ENCODE measurements around the gene PRIM2.
"Not testable (repeated sequence)": the region's sequence is repeated elsewhere in the genome, so short reads cannot be mapped to it uniquely, and the experiment has no call there.

The PRIM2 gene

GRCh38 chr6:57342148-57342669, 24.8 kb downstream of the PRIM2 start:
- no peak overlapping the region for H3K9ac ChIP-seq (ENCODE audit: low read depth, low read length)
- H3K27me3 ChIP-seq (ENCODE audit: control insufficient read depth, insufficient read depth, low read length): no peaks in the 10 kb centered on the region
- no peak overlapping the region for H3K4me3 ChIP-seq (ENCODE audit: low read depth, low read length)
- H3K9me3 ChIP-seq (ENCODE audit: control insufficient read depth, insufficient read depth, low read length): no peaks in the 10 kb centered on the region
- H3K4me1 ChIP-seq (ENCODE audit: control insufficient read depth, insufficient read depth, low read length): peaks cover 2% of the 10 kb centered on the region
- no peaks in the 10 kb centered on the region for H3K36me3 ChIP-seq (ENCODE audit: control insufficient read depth, insufficient read depth, low read length)

GRCh38 chr6:57343342-57343741, 25.9 kb downstream of the PRIM2 start:
- not testable (repeated sequence) for H3K9ac ChIP-seq (ENCODE audit: low read depth, low read length); H3K4me3 ChIP-seq (ENCODE audit: low read depth, low read length); H3K4me1 ChIP-seq (ENCODE audit: control insufficient read depth, insufficient read depth, low read length); H3K36me3 ChIP-seq (ENCODE audit: control insufficient read depth, insufficient read depth, low read length); H3K27me3 ChIP-seq (ENCODE audit: control insufficient read depth, insufficient read depth, low read length); H3K9me3 ChIP-seq (ENCODE audit: control insufficient read depth, insufficient read depth, low read length)

- not testable (repeated sequence) for H3K4me1 ChIP-seq (ENCODE audit: control insufficient read depth, insufficient read depth, low read length); H3K36me3 ChIP-seq (ENCODE audit: control insufficient read depth, insufficient read depth, low read length); H3K9ac ChIP-seq (ENCODE audit: low read depth, low read length); H3K4me3 ChIP-seq (ENCODE audit: low read depth, low read length); H3K27me3 ChIP-seq (ENCODE audit: control insufficient read depth, insufficient read depth, low read length); H3K9me3 ChIP-seq (ENCODE audit: control insufficient read depth, insufficient read depth, low read length)
Observed at GRCh38 chr6:57346715-57347114, 29.3 kb downstream of the PRIM2 start.

- H3K27me3 ChIP-seq (ENCODE audit: control insufficient read depth, insufficient read depth, low read length); H3K4me1 ChIP-seq (ENCODE audit: control insufficient read depth, insufficient read depth, low read length); H3K9me3 ChIP-seq (ENCODE audit: control insufficient read depth, insufficient read depth, low read length); H3K9ac ChIP-seq (ENCODE audit: low read depth, low read length); H3K4me3 ChIP-seq (ENCODE audit: low read depth, low read length); H3K36me3 ChIP-seq (ENCODE audit: control insufficient read depth, insufficient read depth, low read length): not testable (repeated sequence)
Observed at GRCh38 chr6:57347597-57347996, 30.2 kb downstream of the PRIM2 start.

- not testable (repeated sequence) for H3K4me1 ChIP-seq (ENCODE audit: control insufficient read depth, insufficient read depth, low read length); H3K4me3 ChIP-seq (ENCODE audit: low read depth, low read length); H3K9me3 ChIP-seq (ENCODE audit: control insufficient read depth, insufficient read depth, low read length); H3K27me3 ChIP-seq (ENCODE audit: control insufficient read depth, insufficient read depth, low read length); H3K9ac ChIP-seq (ENCODE audit: low read depth, low read length); H3K36me3 ChIP-seq (ENCODE audit: control insufficient read depth, insufficient read depth, low read length)
Observed at GRCh38 chr6:57350443-57350842, 33.0 kb downstream of the PRIM2 start.

GRCh38 chr6:57352596-57352995, 35.2 kb downstream of the PRIM2 start:
- not testable (repeated sequence) for H3K27me3 ChIP-seq (ENCODE audit: control insufficient read depth, insufficient read depth, low read length); H3K4me1 ChIP-seq (ENCODE audit: control insufficient read depth, insufficient read depth, low read length); H3K9me3 ChIP-seq (ENCODE audit: control insufficient read depth, insufficient read depth, low read length); H3K4me3 ChIP-seq (ENCODE audit: low read depth, low read length); H3K36me3 ChIP-seq (ENCODE audit: control insufficient read depth, insufficient read depth, low read length); H3K9ac ChIP-seq (ENCODE audit: low read depth, low read length)

- not testable (repeated sequence) for H3K36me3 ChIP-seq (ENCODE audit: control insufficient read depth, insufficient read depth, low read length); H3K4me3 ChIP-seq (ENCODE audit: low read depth, low read length); H3K9ac ChIP-seq (ENCODE audit: low read depth, low read length); H3K4me1 ChIP-seq (ENCODE audit: control insufficient read depth, insufficient read depth, low read length); H3K9me3 ChIP-seq (ENCODE audit: control insufficient read depth, insufficient read depth, low read length); H3K27me3 ChIP-seq (ENCODE audit: control insufficient read depth, insufficient read depth, low read length)
Observed at GRCh38 chr6:57358319-57358718, 40.9 kb downstream of the PRIM2 start.

GRCh38 chr6:57359766-57360165, 42.3 kb downstream of the PRIM2 start:
- H3K4me1 ChIP-seq (ENCODE audit: control insufficient read depth, insufficient read depth, low read length); H3K9ac ChIP-seq (ENCODE audit: low read depth, low read length); H3K27me3 ChIP-seq (ENCODE audit: control insufficient read depth, insufficient read depth, low read length); H3K4me3 ChIP-seq (ENCODE audit: low read depth, low read length); H3K36me3 ChIP-seq (ENCODE audit: control insufficient read depth, insufficient read depth, low read length); H3K9me3 ChIP-seq (ENCODE audit: control insufficient read depth, insufficient read depth, low read length): not testable (repeated sequence)

- not testable (repeated sequence) for H3K4me1 ChIP-seq (ENCODE audit: control insufficient read depth, insufficient read depth, low read length); H3K9ac ChIP-seq (ENCODE audit: low read depth, low read length); H3K36me3 ChIP-seq (ENCODE audit: control insufficient read depth, insufficient read depth, low read length); H3K4me3 ChIP-seq (ENCODE audit: low read depth, low read length); H3K27me3 ChIP-seq (ENCODE audit: control insufficient read depth, insufficient read depth, low read length); H3K9me3 ChIP-seq (ENCODE audit: control insufficient read depth, insufficient read depth, low read length)
Observed at GRCh38 chr6:57362340-57362739, 44.9 kb downstream of the PRIM2 start.

- not testable (repeated sequence) for H3K9ac ChIP-seq (ENCODE audit: low read depth, low read length); H3K4me1 ChIP-seq (ENCODE audit: control insufficient read depth, insufficient read depth, low read length); H3K27me3 ChIP-seq (ENCODE audit: control insufficient read depth, insufficient read depth, low read length); H3K9me3 ChIP-seq (ENCODE audit: control insufficient read depth, insufficient read depth, low read length); H3K36me3 ChIP-seq (ENCODE audit: control insufficient read depth, insufficient read depth, low read length); H3K4me3 ChIP-seq (ENCODE audit: low read depth, low read length)
Observed at GRCh38 chr6:57365076-57365583, 47.7 kb downstream of the PRIM2 start.

GRCh38 chr6:57368965-57369731, 51.7 kb downstream of the PRIM2 start:
- H3K27me3 ChIP-seq (ENCODE audit: control insufficient read depth, insufficient read depth, low read length); H3K4me1 ChIP-seq (ENCODE audit: control insufficient read depth, insufficient read depth, low read length); H3K9me3 ChIP-seq (ENCODE audit: control insufficient read depth, insufficient read depth, low read length); H3K4me3 ChIP-seq (ENCODE audit: low read depth, low read length); H3K9ac ChIP-seq (ENCODE audit: low read depth, low read length); H3K36me3 ChIP-seq (ENCODE audit: control insufficient read depth, insufficient read depth, low read length): not testable (repeated sequence)

GRCh38 chr6:57371779-57372178, 54.3 kb downstream of the PRIM2 start:
- H3K4me1 ChIP-seq (ENCODE audit: control insufficient read depth, insufficient read depth, low read length); H3K4me3 ChIP-seq (ENCODE audit: low read depth, low read length); H3K36me3 ChIP-seq (ENCODE audit: control insufficient read depth, insufficient read depth, low read length); H3K9ac ChIP-seq (ENCODE audit: low read depth, low read length); H3K9me3 ChIP-seq (ENCODE audit: control insufficient read depth, insufficient read depth, low read length); H3K27me3 ChIP-seq (ENCODE audit: control insufficient read depth, insufficient read depth, low read length): not testable (repeated sequence)

Measured in iPS-15b (cell line).